NT2/D1 (cell line): ENCODE results near the gene UBE2J2.

Experiments
- SUZ12 ChIP-seq: IDR thresholded peaks from 2 replicates; pipeline ENCODE4 v1.6.1; 2011; ENCODE audit not compliant: insufficient read length, insufficient read depth; ENCODE audit errors: extremely low read depth
- YY1 ChIP-seq: IDR thresholded peaks from 2 replicates; pipeline ENCODE4 v1.6.1; 2011; ENCODE audit not compliant: insufficient read length, insufficient read depth
- ZNF274 ChIP-seq: IDR thresholded peaks from 2 replicates; pipeline ENCODE4 v1.6.1; 2011; ENCODE audit warnings: mild to moderate bottlenecking, low read depth, low read length

DNA sequence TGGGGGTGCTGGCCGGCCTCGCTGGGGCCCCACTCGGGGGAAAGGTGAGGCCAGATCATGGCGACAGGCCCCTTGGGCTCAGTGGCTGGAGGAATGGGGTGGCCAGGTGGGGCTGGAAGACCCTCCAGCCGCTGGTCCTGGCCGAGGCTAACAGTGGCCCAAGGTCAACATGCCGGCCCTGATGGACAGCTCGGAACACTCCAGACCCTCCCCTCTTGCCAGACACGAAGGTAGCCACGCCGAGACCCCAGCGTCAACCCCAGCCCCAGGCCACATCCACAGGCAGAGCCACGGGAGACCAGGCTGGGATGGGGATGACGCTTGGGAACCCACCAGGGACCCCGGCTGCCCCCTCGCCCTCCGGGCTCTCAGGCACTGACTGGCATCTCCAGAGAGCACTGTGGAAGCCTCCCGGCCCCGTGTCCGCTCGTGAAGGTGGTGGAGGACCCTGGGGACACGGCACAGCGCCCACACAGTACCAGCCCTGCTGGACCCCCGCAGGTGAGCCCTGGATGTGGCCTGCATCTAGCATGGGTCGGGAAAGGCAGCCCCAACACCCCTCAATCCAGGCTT, 26.2 kb downstream of the UBE2J2 start:
- TF ChIP-seq YY1: no peak
- TF ChIP-seq ZNF274: no peak
- TF ChIP-seq SUZ12: no peak
